MM.1S (cell line): ENCODE data around the gene ARFGEF2.

Experiments used
- DNase-seq: peaks from one replicate; pipeline ENCODE4 v3.0.0-alpha.2; 2015
- H2AFZ ChIP-seq: fragments of 300-600 bp; sonication (generic); 2 replicates; pipeline ENCODE4 v1.6.0; 2016; ENCODE audit warnings: antibody characterized with exemption, low read length
- H3F3A ChIP-seq: fragments of 300-600 bp; sonication (generic); 2 replicates; pipeline ENCODE4 v1.6.1; 2016; ENCODE audit warnings: mild to moderate bottlenecking, antibody characterized with exemption, low read length, moderate library complexity, mixed read lengths; ENCODE audit not compliant: insufficient read depth
- H3K27ac ChIP-seq: fragments of 300-600 bp; sonication (generic); 2 replicates; pipeline ENCODE4 v1.5.1; 2016; ENCODE audit warnings: mild to moderate bottlenecking, low read length
- H3K27me3 ChIP-seq: fragments of 300-600 bp; sonication (generic); replicated peaks from 2 replicates; pipeline ENCODE4 v1.6.0; 2016; ENCODE audit warnings: low read length; ENCODE audit not compliant: insufficient read depth
- H3K36me3 ChIP-seq: fragments of 300-600 bp; sonication (generic); replicated peaks from 2 replicates; pipeline ENCODE4 v1.6.1; 2016; ENCODE audit warnings: mild to moderate bottlenecking, low read length, mixed read lengths; ENCODE audit not compliant: insufficient read depth
- H3K4me1 ChIP-seq: fragments of 300-600 bp; sonication (generic); 2 replicates; pipeline ENCODE4 v1.6.1; 2016; ENCODE audit warnings: low read length, mixed read lengths
- H3K4me2 ChIP-seq: fragments of 300-600 bp; sonication (generic); 2 replicates; pipeline ENCODE4 v1.6.0; 2016; ENCODE audit warnings: low read depth, low read length
- H3K4me3 ChIP-seq: fragments of 300-600 bp; sonication (generic); 2 replicates; pipeline ENCODE4 v1.5.1; 2016; ENCODE audit warnings: low read length, mixed read lengths
- H3K79me2 ChIP-seq: fragments of 300-600 bp; sonication (generic); 2 replicates; pipeline ENCODE4 v1.6.1; 2016; ENCODE audit warnings: mixed run types, low read length, mixed read lengths
- H3K9ac ChIP-seq: fragments of 300-600 bp; sonication (generic); 2 replicates; pipeline ENCODE4 v1.6.1; 2016; ENCODE audit warnings: low read length, mixed read lengths
- H3K9me2 ChIP-seq: fragments of 300-600 bp; sonication (generic); replicated peaks from 2 replicates; pipeline ENCODE4 v1.6.1; 2016; ENCODE audit warnings: mild to moderate bottlenecking, low read length, mixed read lengths; ENCODE audit not compliant: insufficient read depth
- H3K9me3 ChIP-seq: fragments of 300-600 bp; sonication (generic); replicated peaks from 2 replicates; pipeline ENCODE4 v1.6.1; 2016; ENCODE audit warnings: mild to moderate bottlenecking, low read length, mixed read lengths; ENCODE audit not compliant: insufficient read depth
- H4K20me1 ChIP-seq: fragments of 300-600 bp; sonication (generic); 2 replicates; pipeline ENCODE4 v1.6.1; 2016; ENCODE audit warnings: mild to moderate bottlenecking, low read length, moderate library complexity, mixed read lengths; ENCODE audit not compliant: insufficient read depth
- CTCF ChIP-seq: fragments of 300-600 bp; sonication (generic); IDR thresholded peaks from 2 replicates; pipeline ENCODE4 v1.5.1; 2016; ENCODE audit warnings: antibody characterized with exemption, low read length, mixed read lengths
- EZH2 ChIP-seq: fragments of 300-600 bp; sonication (generic); optimal IDR thresholded peaks from 2 replicates; pipeline ENCODE3; 2017; ENCODE audit warnings: low read depth, mild to moderate bottlenecking, antibody characterized with exemption, low read length, mixed read lengths
- EZH2phosphoT487 ChIP-seq: fragments of 300-600 bp; sonication (generic); IDR thresholded peaks from 2 replicates; pipeline ENCODE4 v1.6.1; 2018; ENCODE audit warnings: antibody characterized with exemption, low read length

ARFGEF2 gene

GRCh38 chr20:48945840-48946514 is 24.5 kb downstream of the ARFGEF2 start:
- no peaks in the 10 kb centered on the region for H3K4me1 ChIP-seq
- peaks cover 3% of the 10 kb centered on the region; the same call in 1 of the 2 replicates for H4K20me1 ChIP-seq
- TF ChIP-seq EZH2phosphoT487 (no peak), CTCF (no peak), EZH2 (no peak)

GRCh38 chr20:48948612-48949011 is 27.1 kb downstream of the ARFGEF2 start:
- H3K9me3 ChIP-seq = no peaks in the 10 kb centered on the region
- H3K9ac ChIP-seq = no peak overlapping the region
- H3K4me1 ChIP-seq = no peaks in the 10 kb centered on the region
- no peak overlapping the region for H3K4me3 ChIP-seq
- no peaks in the 10 kb centered on the region for H3K27me3 ChIP-seq
- peaks cover 26% of the 10 kb centered on the region for H3K36me3 ChIP-seq
- no peak overlapping the region for H2AFZ ChIP-seq
- H4K20me1 ChIP-seq = peaks cover 3% of the 10 kb centered on the region; the same call in 1 of the 2 replicates
- no peak for DNase-seq
- H3F3A ChIP-seq = no peaks in the 10 kb centered on the region
- H3K9me2 ChIP-seq = no peaks in the 10 kb centered on the region
- H3K79me2 ChIP-seq = peaks cover 66% of the 10 kb centered on the region
- no peak overlapping the region for H3K4me2 ChIP-seq
- TF ChIP-seq EZH2 = no peak
- TF ChIP-seq EZH2phosphoT487 = no peak
- no peak for TF ChIP-seq CTCF
- H3K27ac ChIP-seq = no peak overlapping the region

More at GRCh38 chr20:48945840-48946514, 24.5 kb downstream of the ARFGEF2 start:
- Histone ChIP-seq H3K9ac (no peak overlapping the region), H3K4me2 (no peak overlapping the region), H3K4me3 (no peak overlapping the region), H2AFZ (no peak overlapping the region), H3K79me2 (peaks cover 80% of the 10 kb centered on the region), H3K36me3 (peaks cover 28% of the 10 kb centered on the region), H3K27ac (no peak overlapping the region), H3K27me3 (no peaks in the 10 kb centered on the region), H3F3A (no peaks in the 10 kb centered on the region), H3K9me2 (no peaks in the 10 kb centered on the region), H3K9me3 (no peaks in the 10 kb centered on the region)
- no peak for DNase-seq

- Histone ChIP-seq H3K9me2 (no peaks in the 10 kb centered on the region), H3K27me3 (no peaks in the 10 kb centered on the region), H3K9me3 (no peaks in the 10 kb centered on the region), H3F3A (no peaks in the 10 kb centered on the region), H3K4me1 (no peaks in the 10 kb centered on the region), H3K79me2 (peaks cover 63% of the 10 kb centered on the region), H3K9ac (no peak overlapping the region), H4K20me1 (0 out of 2 replicates have a peak, but pooled peaks cover 3% of the 10 kb centered on the region), H3K4me2 (no peak overlapping the region), H3K4me3 (no peak overlapping the region), H3K36me3 (peaks cover 23% of the 10 kb centered on the region), H3K27ac (no peak overlapping the region), H2AFZ (no peak overlapping the region)
- DNase-seq = no peak
- TF ChIP-seq CTCF = no peak
- no peak for TF ChIP-seq EZH2
- no peak for TF ChIP-seq EZH2phosphoT487
Observed at GRCh38 chr20:48949304-48950170, 28.0 kb downstream of the ARFGEF2 start.
